GM06990 (cell line): Measurements from ENCODE around the gene RALGAPA2.
"Not testable (repeated sequence)": the region's sequence is repeated elsewhere in the genome, so short reads cannot be mapped to it uniquely, and the experiment has no call there.

Source experiments
- DNase-seq: peaks from one replicate; pipeline ENCODE4 v3.0.0-alpha.2; 2011; ENCODE audit not compliant: insufficient read length; ENCODE audit errors: extremely low read depth
- H3K27me3 ChIP-seq: replicated peaks from 2 replicates; pipeline ENCODE4 v1.6.0; 2011; ENCODE audit warnings: low read length; ENCODE audit not compliant: control insufficient read depth, insufficient read depth
- H3K36me3 ChIP-seq: 2 replicates; pipeline ENCODE4 v1.5.1; 2011; ENCODE audit warnings: low read length; ENCODE audit not compliant: control insufficient read depth, insufficient read depth
- H3K4me3 ChIP-seq: replicated peaks from 2 replicates; pipeline ENCODE4 v1.5.1; 2011; ENCODE audit warnings: low read depth, mild to moderate bottlenecking, control low read depth, low read length
- CTCF ChIP-seq: IDR thresholded peaks from 2 replicates; pipeline ENCODE4 v1.5.1; 2011; ENCODE audit warnings: low read length, control low read depth, mild to moderate bottlenecking, inconsistent platforms; ENCODE audit not compliant: insufficient read depth, poor library complexity, severe bottlenecking

The RALGAPA2 gene

GRCh38 chr20:20548527-20549266 lies 163.7 kb downstream of the RALGAPA2 start:
- no peak for TF ChIP-seq CTCF
- Histone ChIP-seq H3K4me3 (no peak overlapping the region), H3K27me3 (no peaks in the 10 kb centered on the region), H3K36me3 (peaks cover 2% of the 10 kb centered on the region; the same call in 1 of the 2 replicates)
- DNase-seq = no peak

GRCh38 chr20:20547876-20548266 lies 164.6 kb downstream of the RALGAPA2 start:
- no peak for TF ChIP-seq CTCF
- H3K27me3 ChIP-seq = no peaks in the 10 kb centered on the region
- no peak for DNase-seq
- peaks cover 2% of the 10 kb centered on the region; the same call in 1 of the 2 replicates for H3K36me3 ChIP-seq
- H3K4me3 ChIP-seq = no peak overlapping the region

- no peak overlapping the region for H3K4me3 ChIP-seq
- no peak for TF ChIP-seq CTCF
Observed at GRCh38 chr20:20547221-20547875, 165.1 kb downstream of the RALGAPA2 start.

GRCh38 chr20:20546402-20546801 lies 166.0 kb downstream of the RALGAPA2 start:
- Histone ChIP-seq H3K36me3 (peaks cover 2% of the 10 kb centered on the region; the same call in 1 of the 2 replicates), H3K4me3 (no peak overlapping the region), H3K27me3 (no peaks in the 10 kb centered on the region)
- no peak for TF ChIP-seq CTCF
- peak; percentile 18 for DNase-seq

More at GRCh38 chr20:20547221-20547875, 165.1 kb downstream of the RALGAPA2 start:
- H3K27me3 ChIP-seq = no peaks in the 10 kb centered on the region
- H3K36me3 ChIP-seq = peaks cover 2% of the 10 kb centered on the region; the same call in 1 of the 2 replicates
- DNase-seq = peak; percentile 19

GRCh38 chr20:20543348-20543747 lies 169.1 kb downstream of the RALGAPA2 start:
- not testable (repeated sequence) for H3K4me3 ChIP-seq, H3K27me3 ChIP-seq, H3K36me3 ChIP-seq, DNase-seq

- H3K36me3 ChIP-seq = no peaks in the 10 kb centered on the region; the same call in 1 of the 2 replicates
- no peak overlapping the region for H3K4me3 ChIP-seq
- no peak for DNase-seq
- H3K27me3 ChIP-seq = no peaks in the 10 kb centered on the region
- TF ChIP-seq CTCF = no peak
Observed at GRCh38 chr20:20536240-20536933, 176.1 kb downstream of the RALGAPA2 start.
